Activated CD4-positive, alpha-beta T cell treated with anti-CD3 and anti-CD28 coated beads, Interleukin-2, amount 50 U/mL, for 24 hours (primary cell): ENCODE results near the gene ARSG.

Experiments
- DNase-seq, 2 donors: peaks; one replicate each; pipeline ENCODE4 v3.0.0-alpha.2; 2020; ENCODE audit warnings: low read depth in 1 of 2, low spot score in 1 of 2

The ARSG gene

DNA sequence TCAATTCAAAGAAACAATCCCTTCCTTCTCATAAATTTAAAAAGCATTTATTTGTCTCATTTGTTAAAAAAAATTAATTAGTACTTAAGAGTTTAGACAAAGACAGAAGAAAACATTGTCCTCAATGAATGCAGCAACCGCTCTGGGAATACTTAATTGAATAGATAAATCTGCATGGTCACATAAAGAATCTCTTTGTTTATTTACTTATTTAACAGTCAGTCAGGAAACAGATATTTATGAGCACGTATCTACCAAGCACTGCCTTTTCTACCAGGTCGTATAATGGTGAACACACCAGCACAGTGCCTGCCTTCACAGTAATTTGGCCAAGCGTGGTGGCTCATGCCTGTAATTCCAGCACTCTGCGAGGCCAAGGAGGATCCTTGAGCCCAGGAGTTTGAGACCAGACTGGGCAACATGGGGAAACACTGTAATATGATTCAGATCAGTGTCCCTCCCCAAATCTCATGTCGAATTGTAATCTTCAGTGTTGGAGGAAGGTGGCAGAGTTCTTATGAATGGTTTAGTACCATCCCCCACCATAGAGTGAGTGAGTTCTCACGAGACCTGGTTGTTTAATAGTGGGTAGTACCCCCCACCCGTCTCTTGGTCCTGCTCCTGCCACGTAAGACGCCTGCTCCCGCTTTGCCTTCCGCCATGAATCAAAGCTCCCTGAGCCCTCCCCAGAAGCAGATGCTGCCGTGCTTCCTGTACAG is 157.9 kb downstream of the ARSG start:
- DNase-seq, result no peak

DNA sequence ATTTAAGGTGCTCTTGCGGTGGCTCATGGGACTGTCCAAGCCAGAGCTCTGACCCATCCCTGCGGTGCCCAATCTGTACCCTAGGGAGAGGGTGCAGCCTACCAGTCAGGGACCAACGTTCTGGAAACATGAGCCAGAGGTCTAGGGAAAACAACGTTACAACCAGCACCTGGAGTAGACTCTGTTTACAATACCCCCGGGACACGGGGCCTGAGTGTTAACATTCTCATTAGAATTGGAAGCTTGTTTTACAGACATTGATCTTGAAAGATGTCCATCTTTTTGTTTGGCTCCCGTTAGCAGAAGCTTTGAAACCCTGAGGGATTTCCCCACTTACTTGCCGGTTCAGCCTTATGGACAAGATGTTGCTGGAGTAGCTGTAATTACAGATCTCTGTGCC is 159.1 kb downstream of the ARSG start:
- DNase-seq, result no peak

- no peak for DNase-seq
Observed at GRCh38 chr17:68450801-68451200, 159.5 kb downstream of the ARSG start.

GRCh38 chr17:68451670-68452354 is 160.5 kb downstream of the ARSG start:
- no peak for DNase-seq

- no peak for DNase-seq
Observed at GRCh38 chr17:68452724-68453290, 161.5 kb downstream of the ARSG start.

GRCh38 chr17:68453991-68454665 is 162.8 kb downstream of the ARSG start:
- DNase-seq, result no peak

DNA sequence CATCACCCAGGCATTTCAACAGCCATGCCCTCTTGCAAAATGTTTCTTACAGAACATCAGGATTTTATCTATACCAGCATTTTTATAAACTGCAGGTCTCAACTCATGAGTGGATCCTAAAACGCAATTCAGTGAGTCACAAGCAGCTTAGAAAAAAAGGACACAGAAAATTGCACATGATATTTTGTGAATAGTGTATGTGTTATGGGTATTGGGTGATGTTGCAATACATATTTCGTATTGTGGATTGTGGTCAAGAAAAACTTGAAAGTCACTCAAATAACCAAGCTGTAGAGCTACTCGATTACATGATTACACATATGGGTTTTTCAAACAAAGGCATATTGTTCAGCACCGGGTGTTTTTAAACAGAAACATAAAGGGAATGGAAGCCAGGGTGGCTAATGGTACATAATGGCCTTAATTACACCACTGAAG is 164.6 kb downstream of the ARSG start:
- DNase-seq, result no peak

GRCh38 chr17:68456339-68457167 is 165.3 kb downstream of the ARSG start:
- DNase-seq, result no peak

GRCh38 chr17:68457168-68457538 is 165.9 kb downstream of the ARSG start, which contains the start of gene WIPI1:
Gene WIPI1 (minus strand): TSS chr17:68457496. CDS start chr17:68457421, 75 bp downstream.
- DNase-seq, result peak in 1 of 2 donors; percentile 30

GRCh38 chr17:68457539-68458259 is 166.4 kb downstream of the ARSG start:
- DNase-seq, result peak; percentile 93 to 95

DNA sequence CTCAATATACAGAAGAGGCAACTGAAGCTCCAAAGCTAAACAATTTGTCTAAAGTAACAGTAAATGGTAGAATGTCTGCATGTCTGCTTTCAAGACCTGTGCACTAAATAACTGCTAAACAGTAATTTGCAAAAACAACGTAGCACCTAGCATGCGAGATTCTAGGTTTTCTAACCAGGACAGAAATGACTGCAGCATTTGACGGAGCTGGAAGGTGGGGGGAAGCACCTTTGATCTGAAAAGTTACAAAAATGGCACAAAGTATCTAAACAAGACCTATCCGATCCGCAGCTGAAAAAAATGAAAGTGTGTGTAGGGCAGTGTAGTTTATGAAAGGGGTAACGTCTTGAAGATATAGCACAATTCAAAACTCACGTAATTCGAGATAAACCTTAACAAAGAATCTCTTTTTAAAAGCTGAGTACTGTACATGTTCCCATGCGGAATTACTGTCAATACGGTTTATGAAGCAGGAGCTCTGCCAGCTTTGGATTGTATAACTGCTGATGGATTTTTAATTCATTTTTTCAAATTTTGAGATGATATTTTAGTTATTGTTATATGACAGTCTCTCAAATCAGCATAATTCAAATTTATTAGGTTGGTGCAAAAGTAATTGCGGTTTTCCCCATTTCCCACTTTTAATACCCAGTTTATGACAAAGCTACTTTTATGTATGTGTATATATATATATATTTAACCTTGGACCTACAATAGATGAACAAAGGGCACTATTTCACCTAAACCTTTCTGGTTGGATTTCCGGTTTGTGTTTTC is 167.2 kb downstream of the ARSG start:
- no peak for DNase-seq

DNA sequence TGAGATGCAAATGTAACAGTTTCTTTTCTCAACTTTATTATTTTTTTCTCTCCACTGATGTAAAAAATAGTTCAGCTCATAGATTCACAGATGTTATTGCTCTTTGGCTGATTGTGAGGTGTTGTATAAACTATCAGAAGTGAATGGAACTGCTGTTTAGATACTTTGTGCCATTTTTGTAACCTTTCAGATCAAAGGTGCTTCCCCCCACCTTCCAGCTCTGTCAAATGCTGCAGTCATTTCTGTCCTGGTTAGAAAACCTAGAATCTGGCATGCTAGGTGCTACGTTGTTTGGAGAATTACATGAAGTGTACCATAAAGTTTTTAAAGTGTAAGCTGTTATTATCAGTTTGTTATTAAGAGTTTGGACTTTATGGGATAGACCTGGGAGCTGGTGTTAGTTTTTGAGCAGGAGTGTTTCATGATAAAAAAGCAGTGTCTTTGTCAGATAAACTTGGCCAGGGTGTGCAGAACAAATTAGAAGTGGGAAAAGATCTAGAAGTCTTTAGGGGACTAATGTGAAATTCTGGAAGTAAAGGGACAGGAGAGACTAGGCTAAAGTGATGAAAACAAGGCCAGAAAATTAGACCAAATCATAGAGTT is 167.8 kb downstream of the ARSG start:
- no peak for DNase-seq

GRCh38 chr17:68460146-68460545 is 168.9 kb downstream of the ARSG start:
- DNase-seq, result no peak

DNA sequence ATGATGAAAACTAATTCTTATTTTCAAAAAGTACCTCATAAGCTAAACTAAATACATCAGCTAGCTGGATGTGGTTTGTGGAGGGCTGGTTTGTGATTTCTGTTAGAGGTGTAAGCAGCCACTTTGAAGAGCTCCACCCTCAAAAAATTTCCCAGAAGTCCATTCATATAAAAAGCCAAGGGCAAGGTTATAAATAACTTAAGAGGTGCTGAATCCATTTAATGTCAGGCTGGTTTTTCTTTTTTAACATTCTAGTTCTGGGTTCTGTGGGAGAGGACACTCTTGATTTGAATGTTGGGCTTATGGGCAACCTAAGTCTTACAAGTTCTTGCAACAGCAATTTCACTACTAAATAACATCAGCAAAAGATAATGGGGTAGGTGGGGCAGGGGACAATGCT is 169.4 kb downstream of the ARSG start:
- DNase-seq, result no peak

GRCh38 chr17:68461122-68461539 is 169.8 kb downstream of the ARSG start:
- DNase-seq, result no peak

GRCh38 chr17:68461589-68461988 is 170.3 kb downstream of the ARSG start:
- DNase-seq, result no peak

DNA sequence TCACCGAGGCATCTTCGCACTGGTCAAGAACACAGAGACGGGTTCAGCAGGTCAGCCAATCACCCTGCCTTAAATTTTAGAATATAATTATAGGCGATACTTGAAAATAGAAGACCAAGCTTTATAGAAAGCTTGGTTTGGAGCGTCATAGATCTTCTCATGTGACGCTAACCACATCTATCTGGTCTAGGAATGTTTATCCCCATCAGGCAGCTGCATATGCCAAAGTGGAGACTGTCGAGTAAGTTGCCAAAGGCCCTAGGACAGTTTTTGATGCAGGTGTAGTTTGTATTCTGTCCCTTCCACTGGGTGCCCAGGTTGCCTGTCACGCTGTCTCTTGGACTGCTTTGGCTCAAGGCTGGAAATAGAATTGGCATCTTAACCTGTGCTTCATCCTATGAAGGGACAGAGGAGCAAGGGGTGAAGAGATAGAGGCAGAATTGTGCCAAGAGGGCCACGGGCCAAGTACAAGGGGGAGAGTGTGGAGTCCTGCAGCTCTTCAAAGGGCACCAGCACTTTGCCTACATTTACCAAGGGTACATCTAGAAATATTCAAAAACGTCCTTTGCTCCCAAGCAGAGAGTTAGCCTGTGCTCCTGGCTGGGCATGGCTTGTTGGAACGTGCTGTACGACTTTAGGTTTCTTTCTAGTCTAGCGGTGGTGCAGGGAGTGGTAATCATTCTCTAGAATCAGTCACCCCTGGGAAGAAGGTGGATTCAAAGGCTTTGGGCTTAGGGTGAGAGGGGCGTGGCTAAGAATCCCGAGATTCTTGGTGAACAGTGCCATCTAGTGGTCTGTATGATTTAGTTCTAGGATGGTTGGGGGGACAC is 171.3 kb downstream of the ARSG start:
- DNase-seq, result peak; percentile 29 to 74
